Left ventricle myocardium inferior (tissue), 1 donor: ENCODE data around the gene IREB2. TPM values are rescaled to one million over a fixed set of nuclear protein-coding genes. Genes with fewer than 3 reads are reported as not detected.

Experiments
- DNase-seq: peaks from one replicate; pipeline ENCODE4 v3.0.0-alpha.2; 2020
- H3K27ac ChIP-seq: fragments of 200-600 bp; replicated peaks from 2 replicates; pipeline ENCODE4 v1.8.0; 2021
- H3K27me3 ChIP-seq: fragments of 200-600 bp; 2 replicates; pipeline ENCODE4 v1.8.0; 2021; ENCODE audit warnings: low read depth
- H3K36me3 ChIP-seq: fragments of 200-600 bp; 2 replicates; pipeline ENCODE4 v1.8.0; 2021
- H3K4me1 ChIP-seq: fragments of 200-600 bp; 2 replicates; pipeline ENCODE4 v1.8.0; 2021
- H3K4me3 ChIP-seq: fragments of 200-600 bp; 2 replicates; pipeline ENCODE4 v1.8.0; 2021; ENCODE audit warnings: mild to moderate bottlenecking, moderate library complexity
- H3K9me3 ChIP-seq: fragments of 200-600 bp; replicated peaks from 2 replicates; pipeline ENCODE4 v1.8.0; 2021
- intact Hi-C: fragments of 100-400 bp; cut with micrococcal nuclease; formaldehyde crosslinking; loops from one replicate; pipeline ENCODE4 v1.11.0; 2022
- total RNA-seq: library from RNA; stranded (reverse); fragmentation: NEBNext Ultra II Directional; extraction: Animal tissue kit (Norgen Biotek cat#: 25700); gene quantifications from one replicate; pipeline ENCODE4 v1.2.1, GENCODE V29; 2021
- TF ChIP-seq, protein P1 (sequence below): fragments of 200-600 bp; IDR thresholded peaks from 2 replicates; pipeline ENCODE4 v1.8.0; 2021; ENCODE audit warnings: antibody characterized with exemption, mild to moderate bottlenecking, borderline replicate concordance
- donor health status: DM: no; HTN: yes; CAD: no; lungs with severe emphysema.

The IREB2 gene
- total RNA-seq, 1 donor from 2014 or later, result 23.6 TPM

DNA sequence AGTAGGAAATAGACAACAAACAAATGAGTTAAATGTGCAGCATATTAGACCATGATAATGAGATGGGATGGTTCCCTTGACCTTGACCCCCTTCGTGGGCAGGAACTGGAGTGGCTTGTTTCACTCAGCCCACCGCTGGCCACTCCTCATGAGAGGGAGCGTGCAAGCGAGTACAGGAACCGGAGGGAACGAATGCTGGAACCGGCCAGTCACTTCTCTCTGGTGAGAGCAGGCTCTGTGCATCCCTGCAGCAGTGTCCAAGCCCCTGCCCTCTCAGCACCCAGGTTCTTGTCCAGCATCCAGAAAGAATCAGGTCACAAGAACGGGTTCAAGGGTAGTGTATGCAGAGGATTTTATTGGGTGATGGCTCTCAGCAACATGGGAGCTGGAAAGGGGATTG lies 17.2 kb upstream of the IREB2 start:
- no peaks in the 10 kb centered on the region for H3K9me3 ChIP-seq
- no peaks in the 10 kb centered on the region for H3K36me3 ChIP-seq
- H3K4me3 ChIP-seq, result no peak overlapping the region
- H3K27ac ChIP-seq, result no peak overlapping the region
- peaks cover 10% of the 10 kb centered on the region for H3K27me3 ChIP-seq
- no peak for DNase-seq
- TF ChIP-seq, protein P1, sequence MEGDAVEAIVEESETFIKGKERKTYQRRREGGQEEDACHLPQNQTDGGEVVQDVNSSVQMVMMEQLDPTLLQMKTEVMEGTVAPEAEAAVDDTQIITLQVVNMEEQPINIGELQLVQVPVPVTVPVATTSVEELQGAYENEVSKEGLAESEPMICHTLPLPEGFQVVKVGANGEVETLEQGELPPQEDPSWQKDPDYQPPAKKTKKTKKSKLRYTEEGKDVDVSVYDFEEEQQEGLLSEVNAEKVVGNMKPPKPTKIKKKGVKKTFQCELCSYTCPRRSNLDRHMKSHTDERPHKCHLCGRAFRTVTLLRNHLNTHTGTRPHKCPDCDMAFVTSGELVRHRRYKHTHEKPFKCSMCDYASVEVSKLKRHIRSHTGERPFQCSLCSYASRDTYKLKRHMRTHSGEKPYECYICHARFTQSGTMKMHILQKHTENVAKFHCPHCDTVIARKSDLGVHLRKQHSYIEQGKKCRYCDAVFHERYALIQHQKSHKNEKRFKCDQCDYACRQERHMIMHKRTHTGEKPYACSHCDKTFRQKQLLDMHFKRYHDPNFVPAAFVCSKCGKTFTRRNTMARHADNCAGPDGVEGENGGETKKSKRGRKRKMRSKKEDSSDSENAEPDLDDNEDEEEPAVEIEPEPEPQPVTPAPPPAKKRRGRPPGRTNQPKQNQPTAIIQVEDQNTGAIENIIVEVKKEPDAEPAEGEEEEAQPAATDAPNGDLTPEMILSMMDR, result no peak
- intact Hi-C loops, result loop anchor here (5.0 kb wide), 1 partner anchor 113 kb away; no protein-coding TSS in a partner anchor
- H3K4me1 ChIP-seq, result no peaks in the 10 kb centered on the region

DNA sequence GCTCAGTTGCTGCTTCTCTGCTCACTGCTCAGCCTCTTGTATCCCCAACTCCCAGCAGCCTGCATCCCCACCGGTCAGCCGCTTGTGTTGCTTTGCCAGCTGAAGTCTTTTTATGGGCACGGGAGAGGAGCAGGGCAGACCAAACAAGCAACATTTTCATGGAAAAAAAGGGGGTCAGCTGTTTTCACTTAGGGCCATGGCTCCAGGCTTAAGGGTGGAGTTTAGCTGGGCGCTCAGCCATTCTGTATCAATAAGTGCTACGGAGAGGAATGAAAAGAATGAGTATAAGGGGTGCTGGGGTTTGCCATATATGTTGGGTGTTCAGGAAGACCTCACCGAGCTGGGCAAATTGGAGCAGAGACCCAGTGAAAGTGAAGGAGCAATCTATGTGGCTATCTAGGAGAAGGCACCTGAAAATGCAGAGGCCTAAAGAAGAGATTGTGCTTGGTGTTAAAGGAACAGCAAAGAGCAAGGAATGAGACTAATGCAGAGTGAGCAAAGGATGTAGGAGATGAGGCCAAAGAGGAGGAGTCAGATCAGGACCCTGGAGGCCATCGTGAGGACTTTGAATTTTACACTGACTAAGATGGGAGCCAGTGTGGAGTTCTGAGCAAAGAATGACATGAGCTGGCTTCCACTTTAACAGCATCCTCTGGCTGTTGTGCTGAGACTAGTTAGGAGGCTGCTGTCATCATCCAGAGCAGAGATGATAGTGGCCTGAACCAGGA lies 16.6 kb upstream of the IREB2 start:
- no peak overlapping the region for H3K4me3 ChIP-seq
- intact Hi-C loops, result loop anchor here (5.0 kb wide), 1 partner anchor 114 kb away; no protein-coding TSS in a partner anchor

DNA sequence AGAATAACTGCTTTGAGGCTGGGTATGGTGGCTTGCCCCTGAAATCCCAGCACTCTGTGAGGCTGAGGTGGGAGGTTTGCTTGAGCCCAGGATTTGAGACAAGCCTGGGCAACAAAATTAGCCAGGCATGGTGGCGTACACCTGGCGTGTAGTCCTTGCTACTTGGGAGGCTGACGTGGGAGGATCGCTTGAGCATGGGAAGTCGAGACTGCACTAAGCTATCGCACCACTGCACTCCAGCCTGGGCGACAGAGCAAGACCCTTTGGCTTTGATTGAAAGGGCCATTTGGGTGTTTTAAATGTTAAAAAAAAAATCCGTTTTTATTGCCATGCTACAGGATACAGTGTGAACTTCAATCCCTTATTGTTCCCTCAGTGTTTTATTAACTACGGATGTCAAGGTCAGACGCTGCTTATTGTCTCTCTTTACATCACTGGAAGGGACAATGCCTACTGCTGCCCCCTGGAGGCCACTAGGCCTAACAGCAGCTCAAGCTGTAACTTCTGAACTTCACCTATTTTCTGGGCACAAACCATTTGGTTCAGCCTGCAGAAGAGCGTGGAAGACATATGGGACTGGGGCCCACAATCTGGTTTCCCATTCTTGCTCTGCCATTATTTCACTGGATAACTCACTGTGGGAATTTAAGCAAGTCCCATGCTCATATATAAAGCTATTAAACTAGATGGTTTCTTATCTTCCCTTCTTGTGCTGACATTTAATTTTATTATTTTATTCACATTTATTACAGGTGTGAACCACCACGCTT lies 15.3 kb upstream of the IREB2 start:
- peaks cover 13% of the 10 kb centered on the region for H3K27me3 ChIP-seq
- H3K4me3 ChIP-seq, result no peak overlapping the region
- H3K27ac ChIP-seq, result no peak overlapping the region
- TF ChIP-seq, protein P1, result peak; percentile 94
- no peaks in the 10 kb centered on the region for H3K36me3 ChIP-seq
- H3K9me3 ChIP-seq, result no peaks in the 10 kb centered on the region
- no peaks in the 10 kb centered on the region for H3K4me1 ChIP-seq
- peak; percentile 60 for DNase-seq
- intact Hi-C loops, result loop anchor here (5.0 kb wide), 1 partner anchor 115 kb away; no protein-coding TSS in a partner anchor

More for the DNA sequence above, 16.6 kb upstream of the IREB2 start:
- TF ChIP-seq, protein P1, result no peak
- Histone ChIP-seq H3K9me3 (no peaks in the 10 kb centered on the region), H3K36me3 (no peaks in the 10 kb centered on the region), H3K27ac (no peak overlapping the region), H3K27me3 (peaks cover 13% of the 10 kb centered on the region), H3K4me1 (no peaks in the 10 kb centered on the region)
- no peak for DNase-seq

DNA sequence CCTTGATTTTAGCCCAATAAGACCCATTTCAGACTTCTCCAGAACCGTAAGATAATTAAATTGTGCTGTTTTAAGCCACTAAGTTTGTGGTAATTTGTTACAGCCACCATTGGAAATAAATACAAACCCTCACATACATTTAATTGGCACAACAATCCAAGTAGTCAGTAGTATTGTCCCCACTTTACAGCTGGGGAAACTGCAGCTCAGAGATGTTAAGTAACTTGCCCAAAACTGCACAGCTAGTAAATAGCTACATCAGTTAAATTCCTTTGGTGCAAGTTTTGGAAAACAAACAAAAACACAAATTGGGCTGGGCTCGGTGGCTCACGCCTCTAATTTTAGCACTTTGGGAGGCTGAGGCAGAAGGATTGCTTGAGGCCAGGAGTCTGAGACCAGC lies 13.3 kb upstream of the IREB2 start:
- Histone ChIP-seq H3K27ac (no peak overlapping the region), H3K27me3 (peaks cover 28% of the 10 kb centered on the region), H3K9me3 (no peaks in the 10 kb centered on the region), H3K4me3 (no peak overlapping the region), H3K36me3 (no peaks in the 10 kb centered on the region), H3K4me1 (no peaks in the 10 kb centered on the region)
- TF ChIP-seq, protein P1, result no peak
- intact Hi-C loops, result loop anchor here (5.0 kb wide), 1 partner anchor 117 kb away; no protein-coding TSS in a partner anchor
- DNase-seq, result no peak

DNA sequence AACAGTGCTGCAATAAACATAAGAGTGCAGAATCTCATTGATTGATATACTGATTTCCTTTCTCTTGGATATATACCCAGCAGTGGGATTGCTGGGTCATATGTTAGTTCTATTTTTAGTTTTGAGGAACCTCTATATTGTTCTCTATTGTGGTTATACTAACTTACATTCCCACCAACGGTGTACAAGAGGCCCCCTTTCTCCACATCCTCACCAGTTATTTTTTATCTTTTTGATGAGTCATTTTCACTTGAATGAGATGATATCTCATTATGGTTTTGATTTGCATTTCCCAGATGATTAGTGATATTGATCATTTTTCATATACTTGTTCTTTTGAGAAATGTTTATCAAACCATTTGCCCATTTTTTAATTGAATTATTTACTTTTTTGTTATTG lies 12.4 kb upstream of the IREB2 start:
- TF ChIP-seq, protein P1, result no peak
- no peak overlapping the region for H3K4me3 ChIP-seq
- no peaks in the 10 kb centered on the region for H3K9me3 ChIP-seq
- no peaks in the 10 kb centered on the region for H3K4me1 ChIP-seq
- no peak overlapping the region for H3K27ac ChIP-seq
- no peaks in the 10 kb centered on the region for H3K36me3 ChIP-seq
- intact Hi-C loops, result no loop called here
- H3K27me3 ChIP-seq, result peaks cover 37% of the 10 kb centered on the region
- DNase-seq, result no peak
